HG03460 (cell line): Measurements from ENCODE around the gene NOS1.

ENCODE experiments used
- ATAC-seq: cut with Tn5 transposase; IDR thresholded peaks from one replicate; pipeline ENCODE4 v1.9.1; 2021; ENCODE audit not compliant: unreplicated experiment

NOS1 gene

DNA sequence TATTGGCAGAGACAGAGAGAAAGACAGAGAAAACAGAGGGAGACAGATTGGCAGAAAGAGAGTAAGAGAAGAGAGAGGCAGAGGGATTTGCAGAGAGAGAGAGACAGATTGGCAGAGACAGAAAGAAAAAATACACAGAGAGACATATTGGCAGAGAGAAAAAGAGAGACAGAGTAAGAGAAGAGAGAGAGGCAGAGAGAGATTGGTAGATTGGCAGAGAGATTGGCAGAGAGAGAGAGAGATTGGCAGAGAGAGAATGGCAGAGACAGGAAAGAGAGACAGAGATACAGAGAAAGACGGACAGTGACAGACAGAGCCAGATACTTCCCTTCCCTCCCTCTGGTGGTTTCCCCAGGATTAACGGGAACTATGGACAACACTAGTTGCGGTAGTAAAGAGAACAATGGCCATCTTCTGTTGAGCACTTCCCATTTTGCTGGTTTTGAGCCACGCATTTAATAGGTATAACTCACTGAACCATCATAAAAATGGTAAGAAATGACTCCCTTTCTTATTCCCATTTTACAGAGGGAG lies 2.6 kb upstream of the NOS1 start:
- ATAC-seq = no peak

DNA sequence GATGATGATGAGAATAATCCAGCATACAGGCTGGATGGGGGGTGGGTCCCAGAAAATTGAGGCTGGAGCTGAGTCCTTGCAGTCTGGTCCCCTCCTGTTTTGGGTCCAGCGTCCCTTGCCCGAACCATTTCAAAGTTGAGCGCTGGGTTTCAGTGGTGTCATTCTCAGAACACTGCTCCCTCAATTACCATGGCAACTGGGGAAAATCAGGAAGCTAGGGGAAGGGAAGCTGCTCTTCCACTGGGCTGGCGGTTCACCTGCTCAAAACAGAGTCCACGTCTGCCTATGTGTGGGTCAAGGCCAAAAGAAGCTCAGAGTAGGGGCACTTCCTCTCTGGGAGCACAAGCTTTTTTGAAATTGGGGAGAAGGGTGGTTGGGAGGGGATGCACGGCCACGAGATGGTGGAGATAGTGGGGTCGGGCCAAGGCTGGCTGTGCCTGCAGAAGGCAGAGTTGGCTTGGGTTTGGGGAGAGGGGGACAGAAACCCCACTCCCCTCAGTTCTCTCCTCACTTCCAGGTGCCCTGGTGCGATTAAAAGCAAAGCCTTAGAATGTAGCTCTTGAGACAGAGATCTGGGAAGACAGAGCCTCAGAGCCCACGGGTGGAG lies 1.7 kb upstream of the NOS1 start:
- ATAC-seq = no peak

GRCh38 chr12:117362391-117362790 lies 965 bp upstream of the NOS1 start:
- ATAC-seq = no peak

GRCh38 chr12:117361905-117362304 lies 479 bp upstream of the NOS1 start:
- no peak for ATAC-seq

- no peak for ATAC-seq
Measured at GRCh38 chr12:117360551-117361346, 677 bp downstream of the NOS1 start.

DNA sequence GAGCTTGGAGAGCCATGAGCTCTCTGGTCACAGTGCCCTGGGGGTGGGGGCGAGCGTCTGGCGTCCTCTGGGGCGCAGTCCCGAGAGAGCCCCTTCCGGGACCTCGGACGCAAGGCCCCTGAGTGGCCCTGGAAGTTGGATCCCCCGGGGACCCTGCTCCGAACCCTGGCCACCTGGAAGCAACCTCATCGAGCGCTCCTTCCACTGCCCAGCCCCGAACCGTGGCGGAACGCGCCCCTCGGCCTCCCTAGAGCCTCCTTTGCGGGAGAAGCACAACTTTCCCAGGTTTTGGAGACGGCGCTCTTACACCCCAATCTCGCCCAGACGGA lies 1.2 kb downstream of the NOS1 start:
- ATAC-seq = no peak

DNA sequence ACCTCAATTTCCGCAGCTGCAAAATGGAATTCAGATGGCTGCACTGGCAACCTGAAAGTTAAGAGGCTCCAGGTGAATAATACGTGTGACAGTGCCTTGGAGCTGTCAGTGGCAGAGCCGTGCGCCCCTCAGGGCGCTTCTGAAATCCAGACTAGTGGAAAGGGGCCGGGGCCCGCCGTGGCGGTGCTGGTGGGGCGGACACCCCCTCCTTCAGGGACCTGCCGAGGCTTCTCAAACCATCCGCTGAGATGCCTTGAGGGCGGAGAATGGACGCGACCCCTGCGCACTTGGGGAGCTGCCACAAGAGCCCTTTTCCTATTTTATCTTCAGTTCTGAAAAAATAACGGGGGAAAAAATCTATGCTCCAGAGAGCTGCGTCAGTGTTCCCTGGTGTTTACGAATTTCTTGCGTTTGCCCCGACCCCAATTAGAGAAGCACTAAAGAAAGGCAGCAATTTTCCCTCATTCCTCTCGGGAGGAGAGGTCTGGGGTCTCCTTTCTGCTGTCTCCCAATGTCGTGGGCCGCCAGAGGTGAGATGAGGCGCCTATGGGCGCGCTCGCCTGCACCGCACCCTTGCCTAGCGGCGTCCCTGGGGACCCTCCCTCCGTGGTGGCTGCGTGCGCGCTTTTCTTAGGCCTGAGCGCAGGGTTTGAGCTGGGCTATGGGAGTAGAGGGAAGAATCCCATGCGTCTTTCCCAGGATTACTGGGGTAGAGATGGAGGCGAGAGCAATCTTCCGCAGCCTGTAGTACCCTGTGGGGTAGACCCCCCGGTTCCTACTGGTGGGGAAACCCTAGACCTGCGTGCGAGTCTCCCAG lies 2.2 kb downstream of the NOS1 start:
- ATAC-seq = no peak

DNA sequence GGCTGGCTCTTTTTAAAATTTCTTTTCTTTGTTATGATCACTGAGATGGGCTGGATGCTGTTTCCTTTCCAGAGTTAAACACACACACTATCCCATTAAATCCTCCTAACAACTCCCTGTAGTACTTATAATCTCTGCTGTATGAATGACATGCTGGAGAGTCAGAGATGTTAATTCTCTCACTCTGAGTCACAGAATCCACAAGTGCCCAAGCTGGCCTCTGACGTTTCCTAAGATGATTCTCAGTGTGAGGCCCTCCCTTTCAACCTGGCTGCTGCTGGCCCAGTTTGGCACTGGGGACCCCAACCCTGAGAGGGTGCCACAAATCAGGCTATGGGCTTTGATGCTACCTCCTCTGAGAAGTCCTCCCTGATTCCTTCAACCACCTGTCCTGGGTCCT lies 5.4 kb downstream of the NOS1 start:
- no peak for ATAC-seq

GRCh38 chr12:117352883-117353282 lies 8.5 kb downstream of the NOS1 start:
- ATAC-seq = no peak

GRCh38 chr12:117352206-117352605 lies 9.2 kb downstream of the NOS1 start:
- no peak for ATAC-seq

DNA sequence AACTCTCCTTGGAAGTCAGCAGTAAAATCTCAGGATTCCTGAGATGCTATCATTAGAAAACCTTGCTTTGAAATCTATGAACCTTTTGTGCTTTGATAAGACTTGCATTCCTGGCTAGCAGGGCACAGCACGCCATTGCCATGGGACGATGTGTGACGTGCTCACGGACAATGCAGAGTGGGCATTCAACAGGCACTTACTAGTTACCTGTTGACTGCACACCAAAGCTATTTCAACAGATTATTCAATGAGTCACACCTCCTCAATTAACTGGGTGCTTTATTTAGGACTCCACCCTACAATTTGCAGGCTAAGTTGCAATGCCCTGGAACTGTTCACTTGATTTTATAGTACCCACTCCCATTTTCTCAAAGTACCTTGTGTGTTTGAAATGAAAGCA lies 11.3 kb downstream of the NOS1 start:
- ATAC-seq = no peak

GRCh38 chr12:117347588-117347987 lies 13.8 kb downstream of the NOS1 start:
- ATAC-seq = no peak

GRCh38 chr12:117344716-117345115 lies 16.7 kb downstream of the NOS1 start:
- no peak for ATAC-seq

GRCh38 chr12:117343849-117344248 lies 17.6 kb downstream of the NOS1 start:
- ATAC-seq = no peak

- ATAC-seq = no peak
Measured at GRCh38 chr12:117343296-117343695, 18.1 kb downstream of the NOS1 start.

DNA sequence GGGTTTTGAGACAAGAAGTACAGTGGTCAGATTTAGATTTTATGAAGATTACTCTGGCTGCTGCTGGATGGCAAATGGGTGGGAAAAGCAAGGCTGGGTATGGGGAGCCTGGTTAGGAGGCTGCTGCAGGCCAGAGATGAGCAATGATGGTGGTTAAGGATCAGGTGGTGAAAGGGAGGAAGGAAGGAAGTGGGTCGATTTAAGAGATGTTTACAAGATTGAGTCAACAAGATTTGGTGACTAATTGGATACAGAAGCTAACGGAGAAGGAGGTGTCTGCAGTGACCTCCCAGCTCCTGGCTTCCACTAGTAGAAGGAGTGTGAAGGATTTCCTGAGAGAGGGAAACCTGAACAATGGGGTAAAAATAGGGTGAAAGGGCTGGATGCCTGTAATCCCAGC lies 18.7 kb downstream of the NOS1 start:
- no peak for ATAC-seq

GRCh38 chr12:117342247-117342646 lies 19.2 kb downstream of the NOS1 start:
- no peak for ATAC-seq

DNA sequence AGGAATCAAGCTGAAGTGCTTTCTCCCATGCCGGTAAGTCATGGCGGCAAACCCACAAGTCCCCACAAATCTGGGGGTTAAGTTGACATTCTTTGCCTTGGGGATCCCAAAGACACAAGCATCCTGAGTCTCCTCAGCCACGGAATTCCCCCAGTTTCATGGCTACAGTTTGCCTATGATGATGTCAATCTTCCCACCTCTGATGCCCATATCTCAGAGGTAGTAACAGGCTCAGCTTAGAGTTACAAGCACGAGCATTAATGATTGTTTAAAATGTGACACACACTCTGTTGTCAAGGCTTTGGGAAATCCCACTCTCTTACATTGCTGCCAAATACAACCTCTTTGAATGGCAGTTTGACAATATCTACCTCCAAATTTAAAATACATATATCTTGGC lies 22.3 kb downstream of the NOS1 start:
- no peak for ATAC-seq

- ATAC-seq = no peak
Measured at GRCh38 chr12:117334855-117335587, 26.4 kb downstream of the NOS1 start.

DNA sequence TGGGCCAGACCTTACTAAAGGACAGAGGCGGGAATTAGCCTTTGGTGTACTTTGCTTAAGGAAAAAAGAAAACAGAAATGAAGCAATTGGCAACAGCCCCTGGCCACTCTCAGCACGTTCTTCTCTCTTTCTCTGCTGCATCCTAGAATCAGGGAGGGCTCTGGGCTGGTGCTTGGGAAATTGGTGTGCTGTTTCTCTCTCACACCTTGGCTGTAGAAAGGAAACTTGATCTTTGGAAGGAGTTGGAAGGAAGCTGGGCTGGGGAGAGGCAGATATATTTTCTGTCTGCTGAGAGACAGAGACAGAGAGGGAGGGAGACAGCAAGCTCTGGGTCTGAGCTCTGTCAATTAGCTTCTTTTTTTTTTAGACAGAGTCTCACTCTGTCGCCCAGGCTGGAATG lies 27.4 kb downstream of the NOS1 start:
- ATAC-seq = no peak

- no peak for ATAC-seq
Measured at GRCh38 chr12:117333331-117333881, 28.0 kb downstream of the NOS1 start.
